ENCODE measurements around the gene MT1B. TPM values are rescaled to one million over a fixed set of nuclear protein-coding genes. Genes with fewer than 3 reads are reported as not detected.
A peak's percentile ranks its signal among the peaks of the same experiment; 100 is the strongest.

Gene MT1B
- total and polyA plus RNA-seq, 2 of the 13 experiments (the other 11 are each of a cell fraction or from before 2014, with no cell fraction given) = 0.89 TPM; not detected in 1

- no peak for TF ChIP-seq ZBTB40 (IDR thresholded peaks at IDR 0.05)
- TF ChIP-seq ZBTB40 (CRISPR knock-in tag; IDR thresholded peaks at IDR 0.05) = no peak; the same call in 1 of the 2 replicates
- peak; percentile 70; the same call in 1 of the 2 replicates for TF ChIP-seq ZSCAN31 (CRISPR knock-in tag; IDR thresholded peaks at IDR 0.05; ENCODE audit: low read depth)
- TF ChIP-seq ZNF816 (CRISPR knock-in tag; IDR thresholded peaks at IDR 0.05; ENCODE audit: borderline replicate concordance) = no peak
- TF ChIP-seq RFX5 (IDR thresholded peaks at IDR 0.05; ENCODE audit: low read depth, low read length) = no peak
- peak; percentile 37; the same call in 1 of the 2 replicates for TF ChIP-seq NFKB2 (CRISPR knock-in tag; IDR thresholded peaks at IDR 0.05; ENCODE audit: borderline replicate concordance)
- peak; percentile 41; the same call in 1 of the 2 replicates for TF ChIP-seq GABPB1 (CRISPR knock-in tag; IDR thresholded peaks at IDR 0.05)
- no peak for TF ChIP-seq ZNF138 (CRISPR knock-in tag; IDR thresholded peaks at IDR 0.05; ENCODE audit: low read depth)
- no peak for TF ChIP-seq ZNF614 (CRISPR knock-in tag; IDR thresholded peaks at IDR 0.05; ENCODE audit: borderline replicate concordance)
- no peak for TF ChIP-seq TIGD3 (CRISPR knock-in tag; IDR thresholded peaks at IDR 0.05; ENCODE audit: borderline replicate concordance)
- no peak for TF ChIP-seq ZNF784 (CRISPR knock-in tag; IDR thresholded peaks at IDR 0.05; ENCODE audit: borderline replicate concordance)
- no peak for TF ChIP-seq CENPT (CRISPR knock-in tag; IDR thresholded peaks at IDR 0.05; ENCODE audit: low read depth)
- no peak for TF ChIP-seq ELF4 (CRISPR knock-in tag; IDR thresholded peaks at IDR 0.05; ENCODE audit: borderline replicate concordance)
Measured at GRCh38 chr16:56647641-56648431, 3.9 kb upstream of the MT1B start (continued).
